K562 (cell line): ENCODE results near the gene ADK. TPM values are rescaled to one million over a fixed set of nuclear protein-coding genes. Genes with fewer than 3 reads are reported as not detected.

Experiments used
- FOS ChIP-seq: IDR thresholded peaks from 3 replicates; pipeline ENCODE4 v1.6.1; 2011; ENCODE audit not compliant: insufficient read length; ENCODE audit errors: extremely low read depth
- NR2C2 ChIP-seq, 2 experiments: fragments of 200-800 bp in 1 of 2; sonication (Bioruptor generic) in 1 of 2; sonication (generic) in 1 of 2; formaldehyde crosslinking in 1 of 2; IDR thresholded peaks; 2 replicates each; pipeline versions ENCODE4 v1.6.1 to v1.8.0; 2016 to 2022; ENCODE audit warnings: mild to moderate bottlenecking in 1 of 2, missing compliant biosample characterization in 1 of 2, missing genetic modification characterization in 1 of 2, missing genetic modification reagents in 1 of 2
- RBM25 ChIP-seq: fragments of 200-400 bp; formaldehyde crosslinking; IDR thresholded peaks from 2 replicates; pipeline ENCODE4 v1.6.1; 2018; ENCODE audit warnings: low read length, low read depth, moderate library complexity; ENCODE audit not compliant: severe bottlenecking
- RFX1 ChIP-seq: fragments of 450-650 bp; IDR thresholded peaks from 2 replicates; pipeline ENCODE4 v1.6.1; 2016; ENCODE audit warnings: mild to moderate bottlenecking, moderate library complexity
- ZFPM2 ChIP-seq: fragments of 250-450 bp; sonication (Bioruptor Pico); IDR thresholded peaks from 2 replicates; pipeline ENCODE4 v1.5.1; 2022; ENCODE audit warnings: mild to moderate bottlenecking
- ZNF134 ChIP-seq: fragments of 250-450 bp; sonication (Bioruptor Pico); conservative IDR thresholded peaks from 2 replicates; pipeline ENCODE4 v1.4.0; 2020
- ZNF766 ChIP-seq: fragments of 200-800 bp; sonication (Bioruptor generic); conservative IDR thresholded peaks from 2 replicates; pipeline ENCODE4 v1.6.1; 2016; ENCODE audit warnings: missing genetic modification characterization, missing compliant biosample characterization
- polyA plus RNA-seq, 8 experiments: library from polyadenylated mRNA; depleted of rRNA in 4 of 8; stranded (reverse) in 5 of 8; unstranded in 3 of 8; fragments of >200 nt; fragmentation: Nextera tagmentation in 2 of 8; fragmentation: Illumina TruSeq in 1 of 8; extraction: Ambion mirVana in 2 of 8; extraction: Trizol in 1 of 8; gene quantifications; 2 replicates each; pipeline versions ENCODE4 v1.2.1 to v1.2.3, GENCODE V29; 2011 to 2014; ENCODE audit warnings: inconsistent platforms in 1 of 8, missing spikeins in 1 of 8
- total RNA-seq, 7 experiments: library from RNA; depleted of rRNA in 6 of 7; stranded (reverse); fragments of >200 nt in 6 of 7; fragmentation: Illumina TruSeq in 2 of 7; extraction: Trizol in 2 of 7; gene quantifications; 2 replicates each; pipeline versions ENCODE4 v1.2.1 to v1.2.3, GENCODE V29; 2011 to 2021; ENCODE audit warnings: low replicate concordance in 1 of 7
- TF ChIP-seq, protein P1 (sequence below): fragments of 450-650 bp; IDR thresholded peaks from 2 replicates; pipeline ENCODE4 v1.6.1; 2016; ENCODE audit warnings: missing biosample characterization, missing genetic modification characterization
- TF ChIP-seq, protein P2 (sequence below): fragments of 450-650 bp; IDR thresholded peaks from 2 replicates; pipeline ENCODE4 v1.6.1; 2016; ENCODE audit warnings: mild to moderate bottlenecking, moderate library complexity
- TF ChIP-seq, protein P3 (sequence below): fragments of 250-450 bp; sonication (Bioruptor Pico); IDR thresholded peaks from 2 replicates; pipeline ENCODE4 v1.9.0; 2021; ENCODE audit warnings: mild to moderate bottlenecking, inconsistent platforms

Gene ADK
- total and polyA plus RNA-seq, 9 of the 15 experiments (the other 6 are each of a cell fraction or from before 2014, with no cell fraction given): 54.2 to 97.8 (median 73.6) TPM

- TF ChIP-seq RFX1 (no peak), NR2C2 (CRISPR knock-in tag; IDR thresholded peaks at IDR 0.05) (no peak), NR2C2 (tag; IDR thresholded peaks at IDR 0.05) (peak; percentile 31; the same call in 1 of the 2 replicates), ZFPM2 (no peak), ZNF766 (no peak), ZNF134 (CRISPR knock-in tag) (no peak), FOS (no peak), RBM25 (no peak)
- TF ChIP-seq, protein P1, sequence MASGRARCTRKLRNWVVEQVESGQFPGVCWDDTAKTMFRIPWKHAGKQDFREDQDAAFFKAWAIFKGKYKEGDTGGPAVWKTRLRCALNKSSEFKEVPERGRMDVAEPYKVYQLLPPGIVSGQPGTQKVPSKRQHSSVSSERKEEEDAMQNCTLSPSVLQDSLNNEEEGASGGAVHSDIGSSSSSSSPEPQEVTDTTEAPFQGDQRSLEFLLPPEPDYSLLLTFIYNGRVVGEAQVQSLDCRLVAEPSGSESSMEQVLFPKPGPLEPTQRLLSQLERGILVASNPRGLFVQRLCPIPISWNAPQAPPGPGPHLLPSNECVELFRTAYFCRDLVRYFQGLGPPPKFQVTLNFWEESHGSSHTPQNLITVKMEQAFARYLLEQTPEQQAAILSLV: no peak
- TF ChIP-seq, protein P2, sequence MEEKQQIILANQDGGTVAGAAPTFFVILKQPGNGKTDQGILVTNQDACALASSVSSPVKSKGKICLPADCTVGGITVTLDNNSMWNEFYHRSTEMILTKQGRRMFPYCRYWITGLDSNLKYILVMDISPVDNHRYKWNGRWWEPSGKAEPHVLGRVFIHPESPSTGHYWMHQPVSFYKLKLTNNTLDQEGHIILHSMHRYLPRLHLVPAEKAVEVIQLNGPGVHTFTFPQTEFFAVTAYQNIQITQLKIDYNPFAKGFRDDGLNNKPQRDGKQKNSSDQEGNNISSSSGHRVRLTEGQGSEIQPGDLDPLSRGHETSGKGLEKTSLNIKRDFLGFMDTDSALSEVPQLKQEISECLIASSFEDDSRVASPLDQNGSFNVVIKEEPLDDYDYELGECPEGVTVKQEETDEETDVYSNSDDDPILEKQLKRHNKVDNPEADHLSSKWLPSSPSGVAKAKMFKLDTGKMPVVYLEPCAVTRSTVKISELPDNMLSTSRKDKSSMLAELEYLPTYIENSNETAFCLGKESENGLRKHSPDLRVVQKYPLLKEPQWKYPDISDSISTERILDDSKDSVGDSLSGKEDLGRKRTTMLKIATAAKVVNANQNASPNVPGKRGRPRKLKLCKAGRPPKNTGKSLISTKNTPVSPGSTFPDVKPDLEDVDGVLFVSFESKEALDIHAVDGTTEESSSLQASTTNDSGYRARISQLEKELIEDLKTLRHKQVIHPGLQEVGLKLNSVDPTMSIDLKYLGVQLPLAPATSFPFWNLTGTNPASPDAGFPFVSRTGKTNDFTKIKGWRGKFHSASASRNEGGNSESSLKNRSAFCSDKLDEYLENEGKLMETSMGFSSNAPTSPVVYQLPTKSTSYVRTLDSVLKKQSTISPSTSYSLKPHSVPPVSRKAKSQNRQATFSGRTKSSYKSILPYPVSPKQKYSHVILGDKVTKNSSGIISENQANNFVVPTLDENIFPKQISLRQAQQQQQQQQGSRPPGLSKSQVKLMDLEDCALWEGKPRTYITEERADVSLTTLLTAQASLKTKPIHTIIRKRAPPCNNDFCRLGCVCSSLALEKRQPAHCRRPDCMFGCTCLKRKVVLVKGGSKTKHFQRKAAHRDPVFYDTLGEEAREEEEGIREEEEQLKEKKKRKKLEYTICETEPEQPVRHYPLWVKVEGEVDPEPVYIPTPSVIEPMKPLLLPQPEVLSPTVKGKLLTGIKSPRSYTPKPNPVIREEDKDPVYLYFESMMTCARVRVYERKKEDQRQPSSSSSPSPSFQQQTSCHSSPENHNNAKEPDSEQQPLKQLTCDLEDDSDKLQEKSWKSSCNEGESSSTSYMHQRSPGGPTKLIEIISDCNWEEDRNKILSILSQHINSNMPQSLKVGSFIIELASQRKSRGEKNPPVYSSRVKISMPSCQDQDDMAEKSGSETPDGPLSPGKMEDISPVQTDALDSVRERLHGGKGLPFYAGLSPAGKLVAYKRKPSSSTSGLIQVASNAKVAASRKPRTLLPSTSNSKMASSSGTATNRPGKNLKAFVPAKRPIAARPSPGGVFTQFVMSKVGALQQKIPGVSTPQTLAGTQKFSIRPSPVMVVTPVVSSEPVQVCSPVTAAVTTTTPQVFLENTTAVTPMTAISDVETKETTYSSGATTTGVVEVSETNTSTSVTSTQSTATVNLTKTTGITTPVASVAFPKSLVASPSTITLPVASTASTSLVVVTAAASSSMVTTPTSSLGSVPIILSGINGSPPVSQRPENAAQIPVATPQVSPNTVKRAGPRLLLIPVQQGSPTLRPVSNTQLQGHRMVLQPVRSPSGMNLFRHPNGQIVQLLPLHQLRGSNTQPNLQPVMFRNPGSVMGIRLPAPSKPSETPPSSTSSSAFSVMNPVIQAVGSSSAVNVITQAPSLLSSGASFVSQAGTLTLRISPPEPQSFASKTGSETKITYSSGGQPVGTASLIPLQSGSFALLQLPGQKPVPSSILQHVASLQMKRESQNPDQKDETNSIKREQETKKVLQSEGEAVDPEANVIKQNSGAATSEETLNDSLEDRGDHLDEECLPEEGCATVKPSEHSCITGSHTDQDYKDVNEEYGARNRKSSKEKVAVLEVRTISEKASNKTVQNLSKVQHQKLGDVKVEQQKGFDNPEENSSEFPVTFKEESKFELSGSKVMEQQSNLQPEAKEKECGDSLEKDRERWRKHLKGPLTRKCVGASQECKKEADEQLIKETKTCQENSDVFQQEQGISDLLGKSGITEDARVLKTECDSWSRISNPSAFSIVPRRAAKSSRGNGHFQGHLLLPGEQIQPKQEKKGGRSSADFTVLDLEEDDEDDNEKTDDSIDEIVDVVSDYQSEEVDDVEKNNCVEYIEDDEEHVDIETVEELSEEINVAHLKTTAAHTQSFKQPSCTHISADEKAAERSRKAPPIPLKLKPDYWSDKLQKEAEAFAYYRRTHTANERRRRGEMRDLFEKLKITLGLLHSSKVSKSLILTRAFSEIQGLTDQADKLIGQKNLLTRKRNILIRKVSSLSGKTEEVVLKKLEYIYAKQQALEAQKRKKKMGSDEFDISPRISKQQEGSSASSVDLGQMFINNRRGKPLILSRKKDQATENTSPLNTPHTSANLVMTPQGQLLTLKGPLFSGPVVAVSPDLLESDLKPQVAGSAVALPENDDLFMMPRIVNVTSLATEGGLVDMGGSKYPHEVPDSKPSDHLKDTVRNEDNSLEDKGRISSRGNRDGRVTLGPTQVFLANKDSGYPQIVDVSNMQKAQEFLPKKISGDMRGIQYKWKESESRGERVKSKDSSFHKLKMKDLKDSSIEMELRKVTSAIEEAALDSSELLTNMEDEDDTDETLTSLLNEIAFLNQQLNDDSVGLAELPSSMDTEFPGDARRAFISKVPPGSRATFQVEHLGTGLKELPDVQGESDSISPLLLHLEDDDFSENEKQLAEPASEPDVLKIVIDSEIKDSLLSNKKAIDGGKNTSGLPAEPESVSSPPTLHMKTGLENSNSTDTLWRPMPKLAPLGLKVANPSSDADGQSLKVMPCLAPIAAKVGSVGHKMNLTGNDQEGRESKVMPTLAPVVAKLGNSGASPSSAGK: peak; percentile 73
- TF ChIP-seq, protein P3, sequence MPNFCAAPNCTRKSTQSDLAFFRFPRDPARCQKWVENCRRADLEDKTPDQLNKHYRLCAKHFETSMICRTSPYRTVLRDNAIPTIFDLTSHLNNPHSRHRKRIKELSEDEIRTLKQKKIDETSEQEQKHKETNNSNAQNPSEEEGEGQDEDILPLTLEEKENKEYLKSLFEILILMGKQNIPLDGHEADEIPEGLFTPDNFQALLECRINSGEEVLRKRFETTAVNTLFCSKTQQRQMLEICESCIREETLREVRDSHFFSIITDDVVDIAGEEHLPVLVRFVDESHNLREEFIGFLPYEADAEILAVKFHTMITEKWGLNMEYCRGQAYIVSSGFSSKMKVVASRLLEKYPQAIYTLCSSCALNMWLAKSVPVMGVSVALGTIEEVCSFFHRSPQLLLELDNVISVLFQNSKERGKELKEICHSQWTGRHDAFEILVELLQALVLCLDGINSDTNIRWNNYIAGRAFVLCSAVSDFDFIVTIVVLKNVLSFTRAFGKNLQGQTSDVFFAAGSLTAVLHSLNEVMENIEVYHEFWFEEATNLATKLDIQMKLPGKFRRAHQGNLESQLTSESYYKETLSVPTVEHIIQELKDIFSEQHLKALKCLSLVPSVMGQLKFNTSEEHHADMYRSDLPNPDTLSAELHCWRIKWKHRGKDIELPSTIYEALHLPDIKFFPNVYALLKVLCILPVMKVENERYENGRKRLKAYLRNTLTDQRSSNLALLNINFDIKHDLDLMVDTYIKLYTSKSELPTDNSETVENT (CRISPR knock-in tag): peak; percentile 95
Observed at GRCh38 chr10:74150990-74151878, at the start of gene ADK (continued).
